Lower lobe of right lung (tissue), 2 donors: ENCODE measurements around the gene CYB5A. TPM values are rescaled to one million over a fixed set of nuclear protein-coding genes. Genes with fewer than 3 reads are reported as not detected.
A peak's percentile ranks its signal among the peaks of the same experiment; 100 is the strongest.

ENCODE experiments used
- ATAC-seq, 2 donors: fragments of 200-7000 bp; cut with Tn5 transposase; one replicate each; pipeline ENCODE4 v1.9.1; 2020 to 2022; ENCODE audit warnings: mild to moderate bottlenecking in 2 of 2, moderate library complexity in 2 of 2
- DNase-seq: peaks from one replicate; pipeline ENCODE4 v3.0.0-alpha.2; 2020
- H3K27ac ChIP-seq: fragments of 200-600 bp; one replicate; pipeline ENCODE4 v1.8.0; 2022
- H3K27me3 ChIP-seq: fragments of 200-600 bp; one replicate; pipeline ENCODE4 v1.8.0; 2022; ENCODE audit warnings: low read depth
- H3K36me3 ChIP-seq: fragments of 200-600 bp; one replicate; pipeline ENCODE4 v1.8.0; 2022; ENCODE audit warnings: mild to moderate bottlenecking
- H3K4me1 ChIP-seq: fragments of 200-600 bp; one replicate; pipeline ENCODE4 v1.8.0; 2022
- H3K4me3 ChIP-seq: fragments of 200-600 bp; one replicate; pipeline ENCODE4 v1.8.0; 2022; ENCODE audit warnings: mild to moderate bottlenecking
- H3K9me3 ChIP-seq: fragments of 200-600 bp; one replicate; pipeline ENCODE4 v1.8.0; 2022
- intact Hi-C: fragments of 100-400 bp; cut with DNase I; formaldehyde crosslinking; loops from one replicate; pipeline ENCODE4 v1.11.0; 2022
- total RNA-seq: library from RNA; stranded (reverse); fragmentation: NEBNext Ultra II Directional; extraction: Animal tissue kit (Norgen Biotek cat#: 25700); gene quantifications from one replicate; pipeline ENCODE4 v1.2.1, GENCODE V29; 2021
- TF ChIP-seq, protein P1 (sequence below): fragments of 200-600 bp; IDR thresholded peaks from one replicate; pipeline ENCODE4 v1.8.0; 2022; ENCODE audit warnings: antibody characterized with exemption, mild to moderate bottlenecking
- donor health status: DM: no; HTN: yes; CAD: no; lungs with severe emphysema.

Gene CYB5A
- total RNA-seq, 1 donor from 2014 or later, result 458 TPM

- no peaks in the 10 kb centered on the region for H3K27me3 ChIP-seq
- no peak overlapping the region for H3K27ac ChIP-seq
- no peaks in the 10 kb centered on the region for H3K36me3 ChIP-seq
- TF ChIP-seq, protein P1, sequence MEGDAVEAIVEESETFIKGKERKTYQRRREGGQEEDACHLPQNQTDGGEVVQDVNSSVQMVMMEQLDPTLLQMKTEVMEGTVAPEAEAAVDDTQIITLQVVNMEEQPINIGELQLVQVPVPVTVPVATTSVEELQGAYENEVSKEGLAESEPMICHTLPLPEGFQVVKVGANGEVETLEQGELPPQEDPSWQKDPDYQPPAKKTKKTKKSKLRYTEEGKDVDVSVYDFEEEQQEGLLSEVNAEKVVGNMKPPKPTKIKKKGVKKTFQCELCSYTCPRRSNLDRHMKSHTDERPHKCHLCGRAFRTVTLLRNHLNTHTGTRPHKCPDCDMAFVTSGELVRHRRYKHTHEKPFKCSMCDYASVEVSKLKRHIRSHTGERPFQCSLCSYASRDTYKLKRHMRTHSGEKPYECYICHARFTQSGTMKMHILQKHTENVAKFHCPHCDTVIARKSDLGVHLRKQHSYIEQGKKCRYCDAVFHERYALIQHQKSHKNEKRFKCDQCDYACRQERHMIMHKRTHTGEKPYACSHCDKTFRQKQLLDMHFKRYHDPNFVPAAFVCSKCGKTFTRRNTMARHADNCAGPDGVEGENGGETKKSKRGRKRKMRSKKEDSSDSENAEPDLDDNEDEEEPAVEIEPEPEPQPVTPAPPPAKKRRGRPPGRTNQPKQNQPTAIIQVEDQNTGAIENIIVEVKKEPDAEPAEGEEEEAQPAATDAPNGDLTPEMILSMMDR, result no peak
- no peaks in the 10 kb centered on the region for H3K4me1 ChIP-seq
- no peaks in the 10 kb centered on the region for H3K9me3 ChIP-seq
- DNase-seq, result no peak
- ATAC-seq, result peak; percentile 65 to 75
- no peak overlapping the region for H3K4me3 ChIP-seq
- intact Hi-C loops, result no loop called here
These were observed 24.8 kb upstream of the CYB5A start for GRCh38 chr18:74316257-74317170.

DNA sequence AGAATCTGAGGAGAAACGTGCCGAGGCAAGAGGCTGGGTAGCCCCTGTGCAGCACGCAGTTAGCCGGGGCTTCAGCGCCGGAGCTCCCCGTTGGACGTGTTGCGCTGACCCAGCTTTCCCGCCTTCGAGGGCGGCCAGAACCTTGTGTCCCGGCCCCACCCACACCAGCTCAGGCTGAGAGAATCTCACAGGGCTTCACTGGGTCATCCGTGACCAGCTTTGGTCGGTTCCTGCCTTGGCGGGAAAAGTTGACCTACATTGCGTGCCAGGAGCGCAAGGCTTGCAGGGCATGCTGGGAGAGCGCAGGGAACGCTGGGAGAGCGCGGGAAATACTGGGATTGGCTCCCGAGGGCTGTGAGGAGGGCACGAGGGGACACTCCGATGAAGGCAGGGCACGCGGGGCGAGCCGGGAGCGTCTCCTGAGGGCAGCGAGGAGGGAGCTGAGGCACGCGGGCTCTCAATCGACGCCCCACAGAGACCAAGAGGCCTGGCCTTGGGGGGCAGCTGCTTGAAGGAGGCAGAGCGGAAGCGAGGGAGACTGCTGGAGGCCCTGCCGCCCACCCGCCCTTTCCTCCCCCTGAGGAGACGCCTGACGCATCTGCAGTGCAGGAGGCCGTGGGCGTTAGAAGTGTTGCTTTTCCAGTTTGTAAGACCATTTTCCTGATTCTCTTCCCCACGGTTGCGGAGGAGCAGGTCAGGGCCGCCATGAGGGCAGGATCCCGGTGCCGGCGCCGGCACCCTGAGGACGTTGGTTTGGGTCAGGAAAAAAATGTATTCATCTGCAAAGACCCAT is 23.9 kb upstream of the CYB5A start, which contains the start of gene C18orf63:
C18orf63 (plus strand) TSS at position 376 of the 793 bp plus-strand sequence. CDS start 2,027 bp downstream, outside the sequence.
- DNase-seq (no peak), ATAC-seq (peak in 1 of 2 donors; percentile 34)
- Histone ChIP-seq H3K36me3 (no peaks in the 10 kb centered on the region), H3K4me1 (no peaks in the 10 kb centered on the region), H3K27me3 (no peaks in the 10 kb centered on the region), H3K27ac (no peak within 1 kb of the TSS), H3K9me3 (no peaks in the 10 kb centered on the region), H3K4me3 (no peak within 1 kb of the TSS)
- TF ChIP-seq, protein P1, result no peak
- intact Hi-C loops, result no loop called here

GRCh38 chr18:74314759-74315463 is 23.1 kb upstream of the CYB5A start:
- TF ChIP-seq, protein P1, result no peak
- Histone ChIP-seq H3K9me3 (no peaks in the 10 kb centered on the region), H3K27ac (no peak overlapping the region), H3K36me3 (no peaks in the 10 kb centered on the region), H3K4me1 (no peaks in the 10 kb centered on the region), H3K4me3 (no peak overlapping the region), H3K27me3 (no peaks in the 10 kb centered on the region)
- DNase-seq (no peak), ATAC-seq (no peak)
- intact Hi-C loops, result no loop called here

DNA sequence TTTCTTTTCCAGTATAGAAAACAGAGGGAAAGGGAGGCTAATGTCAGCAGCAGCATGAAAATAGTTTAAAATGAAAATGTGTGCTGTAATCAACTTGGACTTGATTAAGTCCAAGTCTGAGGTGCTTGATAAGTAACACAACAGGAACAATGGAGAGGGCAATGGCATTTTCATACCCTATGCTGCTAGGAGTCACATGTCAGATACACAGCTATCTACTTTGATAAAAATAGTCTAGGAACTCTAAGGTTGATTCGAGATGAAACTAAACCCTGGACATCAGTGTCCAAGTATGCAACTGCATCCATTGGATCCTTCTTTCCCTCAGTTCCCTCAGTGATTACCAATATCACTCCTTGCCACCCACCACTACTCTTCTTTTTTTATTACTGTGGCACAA is 19.2 kb upstream of the CYB5A start:
- intact Hi-C loops, result no loop called here
- Histone ChIP-seq H3K4me3 (no peak overlapping the region), H3K4me1 (no peaks in the 10 kb centered on the region), H3K9me3 (no peaks in the 10 kb centered on the region), H3K27ac (no peak overlapping the region), H3K27me3 (no peaks in the 10 kb centered on the region), H3K36me3 (no peaks in the 10 kb centered on the region)
- ATAC-seq (no peak), DNase-seq (no peak)
- TF ChIP-seq, protein P1, result no peak

DNA sequence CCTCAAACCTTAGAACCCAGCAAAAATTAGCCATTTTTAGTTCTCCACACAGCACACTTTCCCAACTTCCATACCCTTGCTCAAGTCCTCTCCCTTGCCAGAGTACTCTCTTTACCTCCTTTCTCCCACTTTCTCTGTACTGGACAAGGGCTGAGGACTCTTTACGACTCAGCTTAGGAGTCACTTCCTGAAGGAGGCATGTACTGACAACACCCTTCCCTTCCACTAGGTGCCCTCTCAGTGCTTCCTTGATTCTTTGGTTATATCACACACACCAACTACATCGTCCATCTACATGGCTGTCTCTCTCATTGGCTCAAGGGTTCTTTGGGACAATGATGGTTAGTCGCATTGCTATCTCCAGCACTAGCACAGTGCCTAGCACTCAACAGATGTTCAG is 18.6 kb upstream of the CYB5A start:
- ATAC-seq (peak; percentile 82 to 91), DNase-seq (no peak)
- no peaks in the 10 kb centered on the region for H3K27me3 ChIP-seq
- TF ChIP-seq, protein P1, result peak; percentile 55
- H3K9me3 ChIP-seq, result no peaks in the 10 kb centered on the region
- no peak overlapping the region for H3K27ac ChIP-seq
- intact Hi-C loops, result no loop called here
- no peaks in the 10 kb centered on the region for H3K36me3 ChIP-seq
- no peak overlapping the region for H3K4me3 ChIP-seq
- no peaks in the 10 kb centered on the region for H3K4me1 ChIP-seq
